A549 (cell line): Measurements from ENCODE around the gene S100A11. TPM values are rescaled to one million over a fixed set of nuclear protein-coding genes. Genes with fewer than 3 reads are reported as not detected.

Experiments used
- ATAC-seq, 2 experiments: fragments of 200-7000 bp in 1 of 2; fragments of >200 bp in 1 of 2; cut with Nextera tagmentation in 1 of 2; cut with Tn5 transposase in 1 of 2; 3 replicates each; pipeline versions ENCODE4 v1.8.0 to v1.9.1; 2018 to 2020; ENCODE audit warnings: mild to moderate bottlenecking in 1 of 2, moderate library complexity in 1 of 2
- CTCF ChIA-PET: fragments of 300-600 bp; sonication (Branson Sonifier 250); formaldehyde crosslinking; extraction: SDS; loops from one replicate; lab custom pipeline; 2021; ENCODE audit warnings: antibody characterized with exemption, inconsistent platforms; lab: Yijun Ruan, JAX
- POLR2A ChIA-PET: fragments of 350-600 bp; formaldehyde crosslinking; extraction: SDS; loops from one replicate; lab custom pipeline; 2021; ENCODE audit warnings: antibody characterized with exemption, inconsistent platforms; lab: Yijun Ruan, JAX
- DNase-seq, 2 experiments: peaks; one replicate each; pipeline versions ENCODE4 v3.0.0 to v3.0.0-alpha.2; 2011 to 2016; ENCODE audit warnings: low read depth in 1 of 2, low spot score in 1 of 2
- FAIRE-seq: peaks from 2 replicates; lab custom pipeline; 2011; peaks lifted over from hg19 to GRCh38; lab: Jason Lieb, UNC
- H3K27ac ChIP-seq, 2 experiments: fragments of >200 bp; sonication (Bioruptor Twin); formaldehyde crosslinking; 3 replicates each; pipeline ENCODE4 v1.5.1; 2016 to 2017
- H3K4me1 ChIP-seq: fragments of >200 bp; sonication (Bioruptor Twin); formaldehyde crosslinking; 3 replicates; pipeline ENCODE4 v1.6.1; 2016
- H3K4me2 ChIP-seq: fragments of >200 bp; sonication (Bioruptor Twin); formaldehyde crosslinking; 3 replicates; pipeline ENCODE4 v1.6.1; 2016
- H3K4me3 ChIP-seq: fragments of >200 bp; sonication (Bioruptor Twin); formaldehyde crosslinking; 3 replicates; pipeline ENCODE4 v1.5.1; 2016
- H3K9me3 ChIP-seq: fragments of >200 bp; sonication (Bioruptor Twin); formaldehyde crosslinking; 3 replicates; pipeline ENCODE4 v1.6.1; 2016
- ATOH8 ChIP-seq: fragments of 250-450 bp; sonication (Bioruptor Pico); IDR thresholded peaks from 2 replicates; pipeline ENCODE4 v1.5.0; 2020; ENCODE audit warnings: low read depth, mild to moderate bottlenecking, moderate library complexity
- BCL3 ChIP-seq: fragments of >200 bp; sonication (Bioruptor Twin); formaldehyde crosslinking; IDR thresholded peaks from 3 replicates; pipeline ENCODE4 v1.6.1; 2016
- BHLHE40 ChIP-seq: IDR thresholded peaks from 2 replicates; pipeline ENCODE4 v1.6.1; 2012; ENCODE audit warnings: low read depth, low read length, inconsistent platforms
- CEBPB ChIP-seq, 2 experiments: fragments of >200 bp in 1 of 2; sonication (Bioruptor Twin) in 1 of 2; formaldehyde crosslinking in 1 of 2; IDR thresholded peaks; 2 replicates each; pipeline ENCODE4 v1.6.1; 2012 to 2016
- CHD2 ChIP-seq: fragments of 150-350 bp; IDR thresholded peaks from 2 replicates; pipeline ENCODE4 v1.6.1; 2014; ENCODE audit warnings: low read length; ENCODE audit not compliant: partially characterized antibody
- CHD4 ChIP-seq: fragments of 200-600 bp; sonication (generic); IDR thresholded peaks from 2 replicates; pipeline ENCODE4 v1.6.1; 2016; ENCODE audit warnings: antibody characterized with exemption, mild to moderate bottlenecking, borderline replicate concordance
- E2F6 ChIP-seq: IDR thresholded peaks from 2 replicates; pipeline ENCODE4 v1.6.1; 2012; ENCODE audit warnings: low read depth, borderline replicate concordance
- EHF ChIP-seq: fragments of 250-450 bp; sonication (Bioruptor Pico); IDR thresholded peaks from 2 replicates; pipeline ENCODE4 v1.5.0; 2020; ENCODE audit warnings: mild to moderate bottlenecking
- EHMT2 ChIP-seq: fragments of 200-600 bp; sonication (generic); IDR thresholded peaks from 2 replicates; pipeline ENCODE4 v1.6.1; 2016; ENCODE audit warnings: antibody characterized with exemption, low read depth, mild to moderate bottlenecking, moderate library complexity
- ELK1 ChIP-seq: fragments of 150-350 bp; IDR thresholded peaks from 2 replicates; pipeline ENCODE4 v1.6.1; 2014; ENCODE audit warnings: low read depth, mild to moderate bottlenecking, low read length
- EP300 ChIP-seq, 2 experiments: fragments of >200 bp; sonication (Bioruptor Twin); formaldehyde crosslinking; IDR thresholded peaks; 2 replicates in 1 of 2; 3 replicates in 1 of 2; pipeline ENCODE4 v1.6.1; 2016 to 2017
- ESRRA ChIP-seq: fragments of 150-350 bp; IDR thresholded peaks from 2 replicates; pipeline ENCODE4 v1.6.1; 2014; ENCODE audit warnings: mild to moderate bottlenecking, low read length, borderline replicate concordance
- HDAC2 ChIP-seq: fragments of 200-600 bp; sonication (generic); IDR thresholded peaks from 2 replicates; pipeline ENCODE4 v1.6.1; 2016
- HES2 ChIP-seq: fragments of >200 bp; sonication (Bioruptor Twin); formaldehyde crosslinking; IDR thresholded peaks from 2 replicates; pipeline ENCODE4 v1.6.1; 2016
- HOXA7 ChIP-seq: fragments of 250-450 bp; sonication (Bioruptor Pico); IDR thresholded peaks from 2 replicates; pipeline ENCODE4 v1.5.0; 2020; ENCODE audit warnings: mild to moderate bottlenecking, moderate library complexity
- JUN ChIP-seq, 2 experiments: fragments of >200 bp; sonication (Bioruptor Twin); formaldehyde crosslinking; IDR thresholded peaks; 2 replicates in 1 of 2; 3 replicates in 1 of 2; pipeline ENCODE4 v1.6.1; 2016 to 2017
- JUNB ChIP-seq: fragments of >200 bp; sonication (Bioruptor Twin); formaldehyde crosslinking; IDR thresholded peaks from 2 replicates; pipeline ENCODE4 v1.6.1; 2016
- MYC ChIP-seq: IDR thresholded peaks from 2 replicates; pipeline ENCODE4 v1.6.1; 2012; ENCODE audit warnings: mild to moderate bottlenecking, inconsistent platforms, low read length, improper control_type of control experiment, borderline replicate concordance
- NPAS2 ChIP-seq: fragments of 250-450 bp; sonication (Bioruptor Pico); IDR thresholded peaks from 2 replicates; pipeline ENCODE4 v1.8.0; 2022; ENCODE audit warnings: mild to moderate bottlenecking, moderate library complexity, borderline replicate concordance
- NR3C1 ChIP-seq: fragments of >200 bp; sonication (Bioruptor Twin); formaldehyde crosslinking; IDR thresholded peaks from 3 replicates; pipeline ENCODE4 v1.6.1; 2017
- POLR2A ChIP-seq: IDR thresholded peaks from 2 replicates; pipeline ENCODE4 v1.6.1; 2012; ENCODE audit warnings: mild to moderate bottlenecking, low read length
- RAD21 ChIP-seq, 2 experiments: fragments of >200 bp in 1 of 2; sonication (Bioruptor Twin) in 1 of 2; formaldehyde crosslinking in 1 of 2; IDR thresholded peaks in 1 of 2; conservative IDR thresholded peaks in 1 of 2; 2 replicates in 1 of 2; 3 replicates in 1 of 2; pipeline ENCODE4 v1.6.1; 2012 to 2018; ENCODE audit warnings: inconsistent platforms in 1 of 2
- RCOR1 ChIP-seq: fragments of 150-350 bp; IDR thresholded peaks from 2 replicates; pipeline ENCODE4 v1.6.1; 2014; ENCODE audit warnings: antibody characterized with exemption, low read length, low read depth
- SMC3 ChIP-seq: fragments of >200 bp; sonication (Bioruptor Twin); formaldehyde crosslinking; IDR thresholded peaks from 3 replicates; pipeline ENCODE4 v1.6.1; 2018; ENCODE audit warnings: inconsistent platforms
- USF2 ChIP-seq: fragments of 450-650 bp; IDR thresholded peaks from 2 replicates; pipeline ENCODE4 v1.6.1; 2014; ENCODE audit warnings: antibody characterized with exemption
- ZNF302 ChIP-seq: fragments of 250-450 bp; sonication (Bioruptor Pico); IDR thresholded peaks from 2 replicates; pipeline ENCODE4 v1.9.0; 2021; ENCODE audit warnings: inconsistent platforms, mild to moderate bottlenecking, moderate library complexity
- WGBS: methylation state at CpG from one replicate; pipeline ENCODE4 v1.1.6; 2017; ENCODE audit errors: missing lambda C conversion rate; 5-methylcytosine and 5-hydroxymethylcytosine counted together
- polyA plus RNA-seq, 4 experiments: library from polyadenylated mRNA; depleted of rRNA in 3 of 4; stranded (reverse); fragments of >200 nt; fragmentation: RNase III in 1 of 4; extraction: RNeasy Plus Mini Kit Qiagen cat#74134 plus additional on column Dnase treatment in 1 of 4; gene quantifications; 2 replicates in 3 of 4; 3 replicates in 1 of 4; pipeline ENCODE4 v1.2.3, GENCODE V29; 2011 to 2017

S100A11 gene
- polyA plus RNA-seq, 2 of the 4 experiments (the other 2 are of a cell fraction): 671 to 1,531 TPM

GRCh38 chr1:152001631-152002584, 34.9 kb downstream of the S100A11 start (continued):
- no peak for TF ChIP-seq ESRRA
- TF ChIP-seq HDAC2: no peak
- no peak for TF ChIP-seq MYC
- no peak for TF ChIP-seq RCOR1
- TF ChIP-seq NR3C1: no peak
- TF ChIP-seq JUN (IDR thresholded peaks at IDR 0.05): no peak
- no peak for TF ChIP-seq E2F6
- TF ChIP-seq EHF (CRISPR knock-in tag): no peak
- TF ChIP-seq BCL3: no peak
- TF ChIP-seq JUNB: no peak
- peak; percentile 99 for TF ChIP-seq RAD21 (conservative IDR thresholded peaks at IDR 0.05 in 1 of 2, IDR thresholded peaks at IDR 0.05 in 1 of 2)
- TF ChIP-seq CHD2: no peak
- TF ChIP-seq CEBPB (IDR thresholded peaks at IDR 0.05): 0 out of 4 replicates have a peak, but pooled peaks of 1 of the 2 experiments have one; percentile 11

GRCh38 chr1:152000964-152001630, 35.7 kb downstream of the S100A11 start:
- no peak overlapping the region for H3K4me3 ChIP-seq
- H3K27ac ChIP-seq: peak overlapping the region; percentile 72 to 83
- H3K4me1 ChIP-seq: peaks cover 57% of the 10 kb centered on the region
- ChIA-PET POLR2A (interaction anchor here (0.7 to 3.4 kb wide), 7 partner anchors 9 to 92 kb away, joined by 3 to 19 read pairs (median 6); partner anchors contain the start of gene THEM4), CTCF (interaction anchor here (0.6 to 38.2 kb wide), 35 partner anchors 12 to 458 kb away, joined by 3 to 1410 read pairs (median 6); partner anchors contain the start of genes S100A10, S100A11 and THEM4)
- H3K4me2 ChIP-seq: peak overlapping the region; percentile 60
- H3K9me3 ChIP-seq: peaks cover 6% of the 10 kb centered on the region; the same call in 1 of the 3 replicates
- DNase-seq (no peak), FAIRE-seq (no peak), ATAC-seq (peak; percentile 10 to 16; a peak in 4 of 6 replicates)
- 61% methylated on average over 4 of the region's 4 CpGs for WGBS
- TF ChIP-seq BHLHE40: no peak
- TF ChIP-seq JUN (IDR thresholded peaks at IDR 0.05): no peak
- TF ChIP-seq ELK1: no peak
- TF ChIP-seq POLR2A: no peak

GRCh38 chr1:151998611-151999362, 38.0 kb downstream of the S100A11 start:
- Histone ChIP-seq H3K4me2 (peak overlapping the region; percentile 60), H3K4me1 (peaks cover 71% of the 10 kb centered on the region), H3K4me3 (no peak overlapping the region), H3K27ac (peak overlapping the region; percentile 72 to 83), H3K9me3 (peaks cover 6% of the 10 kb centered on the region; the same call in 1 of the 3 replicates)
- ChIA-PET POLR2A (interaction anchor here (0.6 to 2.9 kb wide), 5 partner anchors 10 to 90 kb away, joined by 3 to 21 read pairs (median 4); partner anchors contain the start of genes S100A11 and THEM4), CTCF (interaction anchor here (1.2 to 38.2 kb wide), 8 partner anchors 14 to 109 kb away, joined by 3 to 1410 read pairs (median 16); partner anchors contain the start of genes S100A10 and THEM4)
- peak in 1 of 2 experiments; percentile 89 for DNase-seq
- no peak for FAIRE-seq
- ATAC-seq: peak; percentile 45 to 57
- TF ChIP-seq CEBPB (IDR thresholded peaks at IDR 0.05) (peak in 1 of 2 experiments; percentile 55; a peak in 1 of 4 replicates), ATOH8 (CRISPR knock-in tag) (no peak), SMC3 (no peak), EHMT2 (no peak), EP300 (IDR thresholded peaks at IDR 0.05) (peak in 1 of 2 experiments; percentile 8; a peak in 1 of 5 replicates), CHD2 (no peak), HOXA7 (CRISPR knock-in tag) (no peak), USF2 (0 out of 2 replicates have a peak, but pooled peaks have one; percentile 11), NPAS2 (CRISPR knock-in tag) (no peak), HDAC2 (no peak), HES2 (no peak), EHF (CRISPR knock-in tag) (no peak), ZNF302 (CRISPR knock-in tag) (no peak), CHD4 (no peak)
